Stimulated activated naive B cell treated with anti-CD40 and anti-IgM and Interleukin-4, amounts not matched to agents 10 μg/mL and 1 μg/mL and 100 μg/mL, for 72 hours (primary cell): ENCODE results near the gene LYRM4.
A peak's percentile ranks its signal among the peaks of the same experiment; 100 is the strongest.

Experiments
- ATAC-seq, 2 donors: fragments of 150-1000 bp; cut with Tn5 transposase; replicated peaks; 2 replicates each; pipeline ENCODE4 v1.10.0; 2021; ENCODE audit warnings: moderate library complexity in 1 of 2
- DNase-seq: peaks from one replicate; pipeline ENCODE4 v3.0.0; 2021
- H3K27ac Mint-ChIP-seq: one replicate; pipeline ENCODE4 v1.8.0; 2022; ENCODE audit warnings: mild to moderate bottlenecking, mixed read lengths
- H3K27me3 Mint-ChIP-seq, 2 donors: one replicate each; pipeline ENCODE4 v1.8.0; 2022; ENCODE audit warnings: mixed read lengths in 2 of 2
- H3K36me3 Mint-ChIP-seq, 2 donors: one replicate each; pipeline ENCODE4 v1.8.0; 2022; ENCODE audit warnings: mixed read lengths in 2 of 2, mild to moderate bottlenecking in 1 of 2
- H3K4me1 Mint-ChIP-seq, 2 donors: one replicate each; pipeline ENCODE4 v1.8.0; 2022; ENCODE audit warnings: mixed read lengths in 2 of 2, mild to moderate bottlenecking in 1 of 2
- H3K4me3 Mint-ChIP-seq, 2 donors: one replicate each; pipeline ENCODE4 v1.8.0; 2022; ENCODE audit warnings: mild to moderate bottlenecking in 2 of 2, mixed read lengths in 2 of 2, moderate library complexity in 1 of 2
- H3K9me3 Mint-ChIP-seq, 2 donors: one replicate each; pipeline ENCODE4 v1.8.0; 2022; ENCODE audit warnings: mixed read lengths in 2 of 2, mild to moderate bottlenecking in 1 of 2

The LYRM4 gene

DNA sequence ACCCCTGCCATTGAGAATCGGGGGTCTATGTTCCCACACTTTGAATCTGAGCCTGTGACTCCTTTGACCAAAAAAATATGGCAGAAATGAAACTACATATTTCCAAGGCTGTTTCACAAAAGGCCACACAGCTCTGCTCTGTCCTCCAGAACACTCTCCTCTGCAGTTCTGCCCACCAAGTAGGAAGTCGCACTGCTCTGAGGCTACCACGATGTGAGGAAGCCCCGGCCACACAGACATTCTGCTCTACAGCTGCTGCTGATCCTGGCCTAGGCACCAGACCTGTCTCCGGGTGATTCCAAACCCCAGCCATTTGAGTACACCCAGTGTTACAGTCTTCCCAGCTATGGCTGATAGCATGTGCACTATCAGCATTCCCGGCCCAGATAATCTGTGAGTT lies 85.1 kb downstream of the LYRM4 start:
- H3K36me3 Mint-ChIP-seq: peaks cover 3 to 12% of the 10 kb centered on the region in 2 donors
- H3K4me1 Mint-ChIP-seq: peaks cover 21 to 53% of the 10 kb centered on the region in 2 donors
- H3K9me3 Mint-ChIP-seq: peaks cover 0 to 2% of the 10 kb centered on the region in 2 donors
- ATAC-seq (peak in 1 of 2 donors; percentile 44), DNase-seq (no peak)
- H3K27ac Mint-ChIP-seq: peak overlapping the region; percentile 76
- peak overlapping the region in 1 of 2 donors; percentile 13 for H3K4me3 Mint-ChIP-seq
- H3K27me3 Mint-ChIP-seq: no peaks in the 10 kb centered on the region

DNA sequence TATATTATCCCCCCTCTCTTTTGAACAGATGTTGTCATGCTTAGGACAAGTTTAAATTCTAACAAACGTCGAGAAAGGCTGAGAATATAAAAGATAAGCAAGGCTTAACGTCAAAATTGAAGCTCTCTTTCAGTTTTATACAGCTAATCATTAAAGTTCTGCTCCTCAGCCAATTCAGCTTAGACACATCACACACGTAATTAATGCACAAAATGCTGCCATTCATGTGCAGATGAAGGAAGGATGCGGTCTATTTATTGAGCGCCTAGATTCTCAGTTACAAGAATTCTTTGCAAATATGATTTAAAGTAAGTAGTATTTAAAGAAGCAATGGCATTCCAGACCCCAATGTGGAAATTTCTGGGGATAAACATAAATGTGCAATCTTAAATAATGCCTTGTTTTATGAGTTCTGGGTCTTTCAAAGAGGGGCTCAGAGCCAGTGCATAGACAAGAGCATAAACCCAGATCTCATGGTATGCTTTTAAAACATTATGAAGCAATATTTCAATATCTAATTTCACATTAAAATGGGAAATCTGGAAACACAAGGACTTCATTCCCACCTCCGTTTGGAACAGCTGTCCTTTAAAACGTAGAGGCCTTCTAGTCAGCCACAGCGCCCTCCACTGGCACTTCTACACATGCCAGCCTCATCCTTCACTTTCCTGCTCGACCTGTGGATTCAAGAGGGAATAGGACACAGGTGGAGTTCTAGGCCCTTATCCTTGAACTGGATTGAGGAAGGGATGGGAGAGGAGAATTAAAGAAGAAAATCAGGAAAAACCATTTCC lies 85.8 kb downstream of the LYRM4 start:
- no peak for ATAC-seq
- H3K4me1 Mint-ChIP-seq: peaks cover 19 to 47% of the 10 kb centered on the region in 2 donors

DNA sequence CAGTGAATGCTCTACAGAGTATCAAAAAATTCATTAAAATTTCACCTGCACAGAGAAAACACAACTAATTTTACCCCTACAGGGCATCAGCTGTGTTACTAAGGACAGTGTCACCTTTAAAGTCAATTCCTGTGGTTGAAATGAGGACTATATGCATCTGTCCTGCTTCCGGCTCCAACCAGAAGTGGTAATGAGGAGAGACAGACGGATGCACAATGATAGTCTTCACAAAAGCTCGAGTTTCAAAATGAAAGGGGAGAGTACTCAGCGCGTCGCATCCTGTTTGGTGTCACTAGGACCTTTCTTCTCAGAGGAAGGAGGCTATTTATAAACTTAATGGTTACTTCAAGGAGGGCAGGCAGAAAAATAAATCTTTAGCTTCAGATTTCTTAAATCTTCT lies 86.5 kb downstream of the LYRM4 start:
- Mint-ChIP-seq H3K27me3 (no peaks in the 10 kb centered on the region), H3K4me1 (peaks cover 16 to 44% of the 10 kb centered on the region in 2 donors), H3K27ac (peak overlapping the region; percentile 93), H3K36me3 (peaks cover 0 to 5% of the 10 kb centered on the region in 2 donors), H3K9me3 (no peaks in the 10 kb centered on the region), H3K4me3 (peak overlapping the region; percentile 74 to 75)
- DNase-seq (peak; percentile 60), ATAC-seq (peak; percentile 97 to 99)

More for the DNA sequence above, 85.8 kb downstream of the LYRM4 start:
- no peak for DNase-seq
- Mint-ChIP-seq H3K4me3 (peak overlapping the region; percentile 43 to 52), H3K36me3 (peaks cover 0 to 9% of the 10 kb centered on the region in 2 donors), H3K27ac (peak overlapping the region; percentile 76), H3K9me3 (no peaks in the 10 kb centered on the region), H3K27me3 (no peaks in the 10 kb centered on the region)

DNA sequence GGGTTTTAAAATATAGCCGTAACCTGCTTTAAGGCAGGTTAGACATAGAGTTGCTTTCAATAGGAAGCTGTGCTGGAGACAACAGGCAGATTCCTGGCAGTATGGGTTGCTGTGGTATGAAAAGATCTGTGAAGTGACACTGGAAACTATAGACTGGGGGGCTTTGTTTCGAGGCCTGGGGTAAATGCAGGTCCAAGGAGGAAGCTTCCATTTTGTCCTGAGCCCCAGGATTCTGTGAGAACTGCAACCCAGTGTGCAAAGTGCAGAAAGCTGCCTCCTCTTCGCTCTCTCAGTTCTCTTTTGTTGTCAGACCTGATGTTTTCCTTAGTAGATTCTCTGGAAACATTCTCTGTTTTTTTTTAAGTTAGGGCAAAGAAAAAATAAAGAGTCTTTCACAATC lies 86.9 kb downstream of the LYRM4 start:
- Mint-ChIP-seq H3K4me1 (peaks cover 15 to 39% of the 10 kb centered on the region in 2 donors), H3K36me3 (peaks cover 0 to 3% of the 10 kb centered on the region in 2 donors), H3K27me3 (no peaks in the 10 kb centered on the region), H3K9me3 (no peaks in the 10 kb centered on the region), H3K4me3 (peak overlapping the region; percentile 74 to 75), H3K27ac (peak overlapping the region; percentile 93)
- no peak for DNase-seq
- ATAC-seq: peak; percentile 64 to 69

DNA sequence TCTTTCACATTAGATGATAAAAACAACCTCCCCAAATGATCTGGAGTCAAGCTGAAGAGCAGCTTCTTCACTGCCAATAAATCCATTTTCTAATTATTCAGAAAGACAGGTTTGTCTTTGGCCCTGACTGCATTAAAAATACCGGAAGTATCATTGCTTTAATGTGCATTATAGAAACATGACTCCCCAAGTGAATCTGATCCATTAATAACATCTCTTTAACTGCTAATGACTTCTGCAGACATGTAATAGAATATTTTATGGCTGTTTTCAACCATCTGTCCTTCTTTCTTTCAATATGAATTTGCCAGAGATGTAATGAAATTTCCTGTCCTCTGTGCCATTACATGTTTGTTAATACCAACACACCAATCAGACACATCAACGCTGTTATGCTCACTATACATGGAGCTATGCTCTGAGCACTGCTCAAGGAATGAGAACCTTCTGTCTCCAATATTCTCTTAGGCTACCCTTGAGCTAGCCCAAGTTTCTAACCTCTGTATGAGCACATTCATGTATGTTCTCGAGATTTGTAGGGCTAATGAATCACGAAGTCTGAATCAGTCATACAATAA lies 87.8 kb downstream of the LYRM4 start:
- Mint-ChIP-seq H3K27ac (no peak overlapping the region), H3K27me3 (no peaks in the 10 kb centered on the region), H3K4me1 (peaks cover 17 to 38% of the 10 kb centered on the region in 2 donors), H3K4me3 (no peak overlapping the region), H3K36me3 (peaks cover 0 to 7% of the 10 kb centered on the region in 2 donors), H3K9me3 (no peaks in the 10 kb centered on the region)
- no peak for ATAC-seq
- no peak for DNase-seq

DNA sequence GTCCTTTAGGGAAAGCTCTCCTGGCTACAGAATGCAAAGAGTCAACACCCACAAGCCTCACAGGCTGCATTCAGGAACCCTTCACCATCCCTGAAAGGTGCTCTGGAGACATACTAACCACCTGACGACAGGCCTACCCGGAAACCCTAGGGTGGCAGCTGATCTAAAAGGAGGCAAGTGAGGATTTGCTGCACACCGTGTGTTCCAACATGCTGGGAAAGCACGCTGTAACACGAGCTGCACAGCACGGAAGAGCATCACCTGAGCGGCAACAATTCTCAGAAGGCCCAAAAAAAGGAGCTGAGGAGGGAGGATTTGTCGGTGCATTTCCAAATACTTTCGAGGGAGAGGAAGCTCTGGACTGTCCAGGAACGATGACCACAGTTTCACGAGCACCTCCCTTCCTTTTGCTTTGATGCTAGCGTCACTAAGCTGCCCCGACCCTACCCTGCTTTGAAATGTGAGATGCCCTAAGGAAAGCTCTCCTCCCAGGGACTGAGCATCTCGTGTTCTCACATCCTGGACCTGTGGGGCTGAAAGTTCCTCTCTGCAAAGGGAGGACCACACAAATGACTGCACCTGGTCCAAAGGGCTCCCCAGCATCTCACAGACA lies 88.6 kb downstream of the LYRM4 start:
- Mint-ChIP-seq H3K4me3 (no peak overlapping the region), H3K27me3 (no peaks in the 10 kb centered on the region), H3K4me1 (peaks cover 17 to 38% of the 10 kb centered on the region in 2 donors), H3K27ac (no peak overlapping the region), H3K36me3 (peaks cover 0 to 13% of the 10 kb centered on the region in 2 donors), H3K9me3 (no peaks in the 10 kb centered on the region)
- DNase-seq (no peak), ATAC-seq (no peak)

DNA sequence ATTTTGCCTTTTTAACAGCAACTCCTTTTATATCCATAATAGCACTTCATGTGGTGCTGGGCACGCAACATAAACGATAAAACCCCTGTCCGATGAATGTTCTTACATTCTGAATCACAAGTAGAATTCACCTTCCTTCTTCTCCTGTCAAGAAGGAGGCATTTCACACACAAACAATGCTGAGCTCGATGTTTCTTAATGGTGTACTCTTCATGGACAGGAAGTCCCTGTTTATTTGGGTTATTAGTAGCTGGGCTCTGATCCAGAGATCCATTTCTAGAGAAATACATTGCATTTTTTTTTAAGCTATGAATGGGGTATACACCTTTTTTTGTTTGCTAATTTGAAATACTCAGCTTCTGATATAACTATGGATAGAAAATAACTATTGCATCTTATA lies 93.2 kb downstream of the LYRM4 start:
- DNase-seq (no peak), ATAC-seq (no peak)
- no peak overlapping the region for H3K4me3 Mint-ChIP-seq
- H3K36me3 Mint-ChIP-seq: peaks cover 0 to 14% of the 10 kb centered on the region in 2 donors
- no peaks in the 10 kb centered on the region for H3K27me3 Mint-ChIP-seq
- H3K27ac Mint-ChIP-seq: no peak overlapping the region
- H3K4me1 Mint-ChIP-seq: peaks cover 0 to 2% of the 10 kb centered on the region in 2 donors
- no peaks in the 10 kb centered on the region for H3K9me3 Mint-ChIP-seq

DNA sequence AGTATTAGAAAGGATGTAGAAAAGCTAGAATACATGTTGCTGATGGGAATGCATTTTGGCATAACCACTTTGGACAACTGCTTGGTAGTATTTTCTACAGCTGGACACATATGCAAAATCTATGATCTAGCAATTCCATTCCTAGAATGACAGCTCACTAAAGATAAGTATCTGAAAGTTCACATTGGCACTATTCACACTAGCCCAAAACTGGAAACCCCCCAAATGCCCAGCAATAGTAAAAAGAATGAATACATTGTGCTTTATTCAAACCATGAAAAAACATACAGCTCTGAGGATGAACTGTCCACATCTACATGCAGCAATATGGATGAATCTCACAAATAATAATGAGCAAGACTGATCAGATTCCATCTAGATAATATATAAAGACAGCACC lies 96.7 kb downstream of the LYRM4 start:
- H3K36me3 Mint-ChIP-seq: peaks cover 0 to 14% of the 10 kb centered on the region in 2 donors
- DNase-seq (no peak), ATAC-seq (no peak)
- no peaks in the 10 kb centered on the region for H3K27me3 Mint-ChIP-seq
- no peak overlapping the region for H3K4me3 Mint-ChIP-seq
- peaks cover 0 to 3% of the 10 kb centered on the region in 2 donors for H3K4me1 Mint-ChIP-seq
- H3K27ac Mint-ChIP-seq: no peak overlapping the region
- no peaks in the 10 kb centered on the region for H3K9me3 Mint-ChIP-seq

DNA sequence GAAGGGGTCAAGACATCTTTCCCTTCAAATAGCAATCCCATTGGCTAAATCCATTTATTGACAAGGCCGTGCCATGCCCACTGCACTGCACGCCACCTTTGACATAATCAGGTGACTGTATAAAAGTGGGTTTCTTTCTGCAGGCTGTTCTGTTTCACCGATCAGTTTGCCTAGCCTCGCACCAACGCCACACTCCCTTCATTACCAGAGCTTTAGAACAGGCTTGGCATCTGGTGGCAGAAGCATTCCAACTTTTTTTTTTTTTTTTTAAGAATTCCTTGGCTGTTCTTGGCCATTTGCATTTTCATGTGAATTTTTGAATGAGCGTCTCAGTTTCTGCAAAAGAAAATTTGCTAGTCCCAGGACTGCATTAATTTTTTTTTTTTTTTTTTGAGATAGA lies 97.5 kb downstream of the LYRM4 start:
- Mint-ChIP-seq H3K9me3 (no peaks in the 10 kb centered on the region), H3K36me3 (peaks cover 0 to 19% of the 10 kb centered on the region in 2 donors), H3K27me3 (no peaks in the 10 kb centered on the region), H3K27ac (no peak overlapping the region), H3K4me3 (no peak overlapping the region), H3K4me1 (peaks cover 0 to 7% of the 10 kb centered on the region in 2 donors)
- DNase-seq (no peak), ATAC-seq (no peak)

DNA sequence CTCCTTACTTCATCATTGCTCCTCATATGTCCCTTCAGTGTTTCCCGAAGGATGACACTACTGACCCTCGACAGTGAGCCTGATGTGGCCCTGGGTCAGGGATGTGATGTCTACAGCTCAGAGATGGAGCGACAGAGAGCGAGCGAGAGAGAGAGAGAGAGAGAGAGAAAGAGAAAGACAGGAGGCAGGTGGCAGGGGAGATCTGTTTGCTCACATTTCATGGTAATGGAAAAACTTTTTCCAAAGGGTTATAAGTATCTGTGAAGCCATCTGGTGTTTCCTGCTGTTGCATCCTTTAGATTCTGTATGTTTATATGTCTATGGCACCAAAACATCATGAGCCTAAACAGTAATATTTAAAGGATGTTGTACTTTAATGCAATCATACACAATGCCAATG lies 98.4 kb downstream of the LYRM4 start:
- Mint-ChIP-seq H3K4me3 (no peak overlapping the region), H3K36me3 (peaks cover 2 to 12% of the 10 kb centered on the region in 2 donors), H3K9me3 (no peaks in the 10 kb centered on the region), H3K4me1 (peaks cover 7 to 9% of the 10 kb centered on the region in 2 donors), H3K27me3 (no peaks in the 10 kb centered on the region), H3K27ac (no peak overlapping the region)
- DNase-seq: no peak
- ATAC-seq: no peak

DNA sequence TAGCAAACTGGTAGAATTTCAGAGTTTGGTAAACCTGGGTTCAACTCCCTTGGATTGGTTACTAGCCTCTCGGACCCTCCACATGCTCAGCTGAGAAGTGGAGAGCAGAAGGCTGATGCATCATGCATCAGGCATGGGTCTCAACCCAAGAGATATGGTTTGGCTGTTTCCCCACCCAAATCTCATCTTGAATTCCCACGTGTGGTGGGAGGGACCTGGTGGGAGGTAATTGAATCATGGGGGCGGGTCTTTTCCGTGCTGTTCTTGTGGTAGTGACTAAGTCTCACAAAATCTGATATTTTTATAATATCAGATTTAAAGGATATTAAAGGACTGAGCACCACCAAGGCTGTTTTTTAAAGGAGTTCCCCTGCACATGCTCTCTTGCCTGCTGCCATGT lies 100.5 kb downstream of the LYRM4 start:
- H3K9me3 Mint-ChIP-seq: no peaks in the 10 kb centered on the region
- peaks cover 7 to 9% of the 10 kb centered on the region in 2 donors for H3K4me1 Mint-ChIP-seq
- DNase-seq (no peak), ATAC-seq (no peak)
- H3K4me3 Mint-ChIP-seq: no peak overlapping the region
- H3K27ac Mint-ChIP-seq: no peak overlapping the region
- H3K27me3 Mint-ChIP-seq: no peaks in the 10 kb centered on the region
- peaks cover 2 to 9% of the 10 kb centered on the region in 2 donors for H3K36me3 Mint-ChIP-seq

DNA sequence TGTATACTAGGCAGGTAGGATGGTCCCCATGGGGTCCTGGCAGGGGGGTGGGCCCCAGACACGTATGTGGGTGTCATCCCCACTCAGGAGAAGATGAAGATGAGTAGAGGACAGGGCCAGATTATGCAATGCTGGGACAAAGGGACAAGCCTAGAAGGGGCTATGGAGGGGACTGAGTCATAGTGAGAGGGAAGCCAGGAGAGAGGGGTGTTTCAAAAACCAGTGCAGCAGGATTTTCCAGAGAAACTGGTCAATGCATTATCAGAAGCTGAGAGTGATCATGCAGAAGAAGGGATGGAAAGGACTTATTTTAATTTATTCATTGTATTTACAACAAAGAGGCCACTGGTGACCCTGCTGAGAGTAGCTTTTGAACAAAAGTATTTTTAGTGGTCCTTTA lies 101.6 kb downstream of the LYRM4 start:
- DNase-seq (no peak), ATAC-seq (no peak)
- no peak overlapping the region for H3K4me3 Mint-ChIP-seq
- peaks cover 7 to 9% of the 10 kb centered on the region in 2 donors for H3K4me1 Mint-ChIP-seq
- H3K27ac Mint-ChIP-seq: no peak overlapping the region
- no peaks in the 10 kb centered on the region for H3K9me3 Mint-ChIP-seq
- no peaks in the 10 kb centered on the region for H3K27me3 Mint-ChIP-seq
- H3K36me3 Mint-ChIP-seq: peaks cover 2 to 9% of the 10 kb centered on the region in 2 donors

DNA sequence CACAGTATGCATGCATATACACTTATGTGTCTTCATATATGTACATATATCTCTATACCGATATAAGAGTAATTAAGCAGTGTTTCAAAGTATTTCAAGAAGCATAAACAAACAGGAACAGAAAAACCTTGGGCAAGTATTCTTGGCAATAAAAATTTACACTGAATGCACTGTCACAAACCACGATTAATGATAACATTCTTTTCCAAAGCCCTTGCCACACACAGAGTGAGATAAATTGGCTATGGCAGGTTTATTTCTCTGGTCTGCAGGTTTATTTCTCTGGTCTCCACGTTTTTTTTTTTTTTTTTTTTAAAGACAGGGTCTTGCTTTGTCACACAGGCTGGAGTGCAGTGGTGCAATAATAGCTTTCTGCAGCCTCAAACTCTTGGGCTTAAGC lies 102.6 kb downstream of the LYRM4 start:
- no peak overlapping the region for H3K27ac Mint-ChIP-seq
- H3K4me1 Mint-ChIP-seq: peaks cover 7 to 9% of the 10 kb centered on the region in 2 donors
- peaks cover 2 to 9% of the 10 kb centered on the region in 2 donors for H3K36me3 Mint-ChIP-seq
- ATAC-seq (no peak), DNase-seq (no peak)
- no peaks in the 10 kb centered on the region for H3K27me3 Mint-ChIP-seq
- no peaks in the 10 kb centered on the region for H3K9me3 Mint-ChIP-seq
- no peak overlapping the region for H3K4me3 Mint-ChIP-seq

DNA sequence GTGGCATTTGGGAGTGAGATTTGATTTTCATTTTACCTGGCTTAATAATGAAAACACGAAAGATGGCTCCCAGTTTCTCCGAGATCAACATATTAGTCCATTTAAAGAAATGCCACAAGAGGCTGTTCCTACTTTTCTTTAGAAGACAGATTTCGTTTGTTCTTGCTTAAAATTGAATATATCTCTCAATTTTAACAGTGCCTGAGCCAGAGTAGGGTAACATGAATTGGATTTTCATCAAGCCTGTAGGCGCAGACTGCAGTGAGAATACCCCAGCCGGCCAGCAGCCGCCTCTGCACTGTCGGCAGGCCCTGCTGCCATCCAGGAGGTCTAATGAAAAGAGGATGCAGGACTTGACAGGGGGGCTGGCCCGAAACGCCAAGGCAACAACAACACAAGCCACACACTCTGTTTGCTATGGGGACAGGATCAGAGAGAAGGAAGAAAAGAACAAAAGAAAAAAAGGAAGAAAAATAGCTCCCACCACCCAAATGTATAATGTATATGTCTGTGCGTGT lies 103.1 kb downstream of the LYRM4 start:
- Mint-ChIP-seq H3K4me1 (peaks cover 7 to 9% of the 10 kb centered on the region in 2 donors), H3K9me3 (no peaks in the 10 kb centered on the region), H3K27me3 (no peaks in the 10 kb centered on the region), H3K27ac (no peak overlapping the region), H3K4me3 (no peak overlapping the region), H3K36me3 (peaks cover 2 to 6% of the 10 kb centered on the region in 2 donors)
- DNase-seq: no peak
- ATAC-seq: no peak
